Measurements from ENCODE around the gene PPIC.
A peak's percentile ranks its signal among the peaks of the same experiment; 100 is the strongest.

PPIC gene

DNA sequence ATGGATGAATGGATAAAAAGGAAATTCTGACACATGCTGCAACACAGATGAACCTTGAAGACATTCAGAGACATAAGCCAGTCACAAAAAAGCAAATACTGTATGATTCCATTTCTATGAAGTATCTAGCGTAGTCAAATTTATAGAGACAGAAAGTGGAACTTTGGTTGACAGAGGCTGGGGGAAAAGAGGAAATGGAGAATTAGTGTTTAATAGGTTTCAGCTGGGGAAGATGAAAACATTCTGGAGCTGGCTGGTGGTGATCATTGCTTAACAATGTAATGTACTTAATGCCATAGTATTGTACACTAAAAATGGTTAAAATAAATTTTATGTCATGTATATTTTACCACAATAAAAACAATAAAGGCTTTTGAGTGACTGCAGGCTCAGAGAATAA is 24.2 kb downstream of the PPIC start:
- no peak for DNase-seq (ENCODE audit: low read depth)
- TF ChIP-seq, protein P1, sequence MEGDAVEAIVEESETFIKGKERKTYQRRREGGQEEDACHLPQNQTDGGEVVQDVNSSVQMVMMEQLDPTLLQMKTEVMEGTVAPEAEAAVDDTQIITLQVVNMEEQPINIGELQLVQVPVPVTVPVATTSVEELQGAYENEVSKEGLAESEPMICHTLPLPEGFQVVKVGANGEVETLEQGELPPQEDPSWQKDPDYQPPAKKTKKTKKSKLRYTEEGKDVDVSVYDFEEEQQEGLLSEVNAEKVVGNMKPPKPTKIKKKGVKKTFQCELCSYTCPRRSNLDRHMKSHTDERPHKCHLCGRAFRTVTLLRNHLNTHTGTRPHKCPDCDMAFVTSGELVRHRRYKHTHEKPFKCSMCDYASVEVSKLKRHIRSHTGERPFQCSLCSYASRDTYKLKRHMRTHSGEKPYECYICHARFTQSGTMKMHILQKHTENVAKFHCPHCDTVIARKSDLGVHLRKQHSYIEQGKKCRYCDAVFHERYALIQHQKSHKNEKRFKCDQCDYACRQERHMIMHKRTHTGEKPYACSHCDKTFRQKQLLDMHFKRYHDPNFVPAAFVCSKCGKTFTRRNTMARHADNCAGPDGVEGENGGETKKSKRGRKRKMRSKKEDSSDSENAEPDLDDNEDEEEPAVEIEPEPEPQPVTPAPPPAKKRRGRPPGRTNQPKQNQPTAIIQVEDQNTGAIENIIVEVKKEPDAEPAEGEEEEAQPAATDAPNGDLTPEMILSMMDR (conservative IDR thresholded peaks at IDR 0.05; ENCODE audit: low read depth, low read length) = no peak
- no peak overlapping the region for H3K4me3 ChIP-seq (ENCODE audit: low read length)

DNA sequence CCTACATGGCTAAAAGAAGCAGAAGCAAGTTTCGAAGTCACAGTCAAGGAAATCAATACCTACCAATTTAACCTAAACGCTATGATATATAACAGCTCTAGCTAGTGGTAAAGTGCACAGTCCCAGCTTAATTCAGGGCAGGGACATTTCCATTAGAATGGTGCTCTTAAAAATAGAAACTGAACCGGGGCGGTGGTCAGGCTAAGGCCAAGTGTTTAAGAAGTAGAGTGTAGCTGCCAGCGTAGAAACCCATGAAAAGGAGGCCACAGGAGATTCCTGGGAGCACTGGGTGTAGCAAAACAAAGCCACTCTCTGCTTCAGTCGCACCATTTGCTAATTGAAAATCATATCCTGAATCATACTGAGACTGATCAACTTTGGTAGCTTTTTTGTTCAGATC is 28.8 kb downstream of the PPIC start:
- H3K4me3 ChIP-seq (ENCODE audit: low read length) = no peak overlapping the region
- no peak for DNase-seq (ENCODE audit: low read depth)
- TF ChIP-seq, protein P1 (conservative IDR thresholded peaks at IDR 0.05; ENCODE audit: low read depth, low read length) = no peak

DNA sequence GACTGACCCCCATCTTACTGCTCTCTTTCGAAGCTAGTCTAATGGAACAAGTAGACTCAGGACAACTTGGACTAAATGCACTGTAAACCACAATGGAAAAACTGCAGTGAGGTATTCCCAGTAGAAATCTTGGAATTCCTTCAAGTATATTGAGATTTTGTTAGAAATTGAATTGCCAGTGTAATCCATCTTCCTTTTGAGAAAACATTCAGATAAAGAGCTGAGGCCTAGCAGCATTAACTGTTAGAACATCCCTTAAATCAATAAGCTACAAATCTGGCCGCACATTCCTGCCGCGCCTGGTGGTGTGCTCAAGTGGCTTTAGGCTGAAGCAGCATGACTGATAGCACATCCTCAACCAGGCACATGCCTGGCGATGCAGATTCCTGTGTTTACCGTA is 29.3 kb downstream of the PPIC start:
- TF ChIP-seq, protein P1 (conservative IDR thresholded peaks at IDR 0.05; ENCODE audit: low read depth, low read length) = no peak
- no peak for DNase-seq (ENCODE audit: low read depth)
- no peak overlapping the region for H3K4me3 ChIP-seq (ENCODE audit: low read length)

DNA sequence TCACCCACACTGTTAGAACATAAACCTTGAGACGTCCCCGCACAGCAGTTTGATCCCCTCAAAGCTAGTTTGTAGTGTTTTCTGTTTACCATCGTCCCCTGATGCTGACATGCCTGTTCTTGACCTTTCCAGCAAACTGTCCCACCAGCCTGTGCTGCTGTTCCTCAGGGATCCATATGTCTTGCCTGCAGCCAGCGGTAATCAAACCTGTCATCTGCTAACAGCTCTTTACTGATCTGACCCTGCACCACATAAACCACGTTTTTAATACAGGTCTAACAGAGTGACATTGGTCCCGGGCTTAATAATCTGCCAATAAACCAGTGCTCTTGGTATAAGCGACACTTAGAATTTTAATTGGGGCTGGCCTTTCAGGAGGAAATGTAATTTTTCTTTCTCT is 34.7 kb downstream of the PPIC start:
- TF ChIP-seq, protein P1 (conservative IDR thresholded peaks at IDR 0.05; ENCODE audit: low read depth, low read length) = no peak
- DNase-seq (ENCODE audit: low read depth) = no peak
- H3K4me3 ChIP-seq (ENCODE audit: low read length) = no peak overlapping the region

DNA sequence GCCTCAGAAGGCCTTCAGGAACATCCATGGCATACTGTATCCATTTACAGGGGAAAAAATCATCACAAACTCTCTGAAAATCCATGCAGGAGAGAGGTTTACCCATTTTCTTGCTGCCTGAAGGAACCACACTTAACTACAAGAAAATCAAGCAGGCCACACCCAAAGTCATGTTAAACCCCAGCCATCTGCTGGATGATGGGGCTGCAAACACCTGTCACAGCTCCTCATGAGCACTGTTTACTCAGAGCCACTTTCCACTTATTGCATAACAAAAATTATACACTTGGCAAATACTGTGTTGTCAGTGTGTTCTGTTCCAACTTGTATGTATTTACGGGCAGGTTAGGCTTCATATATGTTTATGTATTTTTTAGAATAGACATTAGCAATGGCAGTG is 35.8 kb downstream of the PPIC start:
- no peak for DNase-seq (ENCODE audit: low read depth)
- H3K4me3 ChIP-seq (ENCODE audit: low read length) = no peak overlapping the region
- TF ChIP-seq, protein P1 (conservative IDR thresholded peaks at IDR 0.05; ENCODE audit: low read depth, low read length) = no peak

DNA sequence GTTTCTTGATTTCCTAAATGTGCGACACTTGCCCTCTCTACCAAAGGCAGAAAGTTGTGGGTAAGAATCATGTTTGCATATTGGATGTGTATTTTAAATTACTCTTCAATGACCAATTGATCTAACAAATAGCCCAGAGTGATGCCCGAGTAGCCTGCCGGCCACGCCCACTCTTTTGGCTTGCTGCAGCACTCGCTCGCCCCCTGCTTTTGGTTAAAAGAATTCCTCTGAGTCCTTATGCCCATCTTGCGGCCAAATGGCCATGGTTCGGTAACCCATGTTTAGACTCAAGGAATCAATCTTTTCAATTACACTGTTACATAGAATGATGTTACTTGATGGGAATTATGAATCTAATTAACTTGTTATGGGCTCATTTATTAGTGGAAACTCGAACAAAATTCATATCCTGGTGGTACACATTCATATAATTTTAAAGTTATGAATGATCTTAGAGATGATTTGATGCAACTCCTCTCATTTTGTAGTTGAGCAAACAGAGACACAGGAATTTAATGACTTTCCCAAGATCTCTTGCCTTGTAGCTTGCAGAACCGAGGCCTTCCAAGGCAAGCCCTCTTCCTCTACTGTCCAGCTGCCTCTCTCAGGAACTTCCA is 36.5 kb downstream of the PPIC start:
- H3K4me3 ChIP-seq (ENCODE audit: low read length) = no peak overlapping the region
- TF ChIP-seq, protein P1 (conservative IDR thresholded peaks at IDR 0.05; ENCODE audit: low read depth, low read length) = peak; percentile 16
- DNase-seq (ENCODE audit: low read depth) = no peak

DNA sequence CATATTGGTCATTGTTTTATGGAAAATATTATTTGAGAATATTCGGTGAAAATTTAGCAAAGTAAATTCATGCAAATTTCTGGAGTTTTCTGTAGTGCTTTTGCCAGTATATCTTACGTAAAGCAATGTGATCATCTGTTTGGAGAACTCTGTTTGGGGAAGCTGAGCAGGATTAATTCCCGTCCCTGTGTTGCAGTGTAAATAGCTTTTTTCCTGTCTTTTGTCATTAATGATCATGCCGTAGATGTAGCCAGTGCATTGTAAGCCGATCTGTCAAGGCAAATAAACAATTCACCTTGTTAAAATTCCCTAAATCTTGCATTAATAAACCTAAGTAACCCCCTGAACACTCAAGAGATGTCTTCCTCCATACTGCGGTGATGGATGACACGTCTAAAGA is 39.2 kb downstream of the PPIC start:
- no peak for DNase-seq (ENCODE audit: low read depth)
- no peak overlapping the region for H3K4me3 ChIP-seq (ENCODE audit: low read length)
- TF ChIP-seq, protein P1 (conservative IDR thresholded peaks at IDR 0.05; ENCODE audit: low read depth, low read length) = no peak
